ENCODE results near the gene TEDC2.

- peak; percentile 91 to 100 (median 96) for TF ChIP-seq CTCF (IDR thresholded peaks at IDR 0.05; ENCODE audit: control extremely low read depth in 1 of 3, insufficient read depth in 1 of 3, low read depth in 1 of 3, low read length in 3 of 3)
- 0 out of 2 replicates have a peak, but pooled peaks have one; percentile 25 for TF ChIP-seq YY1 (IDR thresholded peaks at IDR 0.05; ENCODE audit: low read depth, low read length)
- no peak for TF ChIP-seq POLR2AphosphoS5 (IDR thresholded peaks at IDR 0.05; ENCODE audit: low read depth, low read length)
- no peak for TF ChIP-seq PHF8 (conservative IDR thresholded peaks at IDR 0.05; ENCODE audit: low read depth, low read length)
Observed at GRCh38 chr16:2500918-2501750, 41.2 kb downstream of the TEDC2 start.
